A673 (cell line): ENCODE measurements around the gene LGALS14. TPM values are rescaled to one million over a fixed set of nuclear protein-coding genes. Genes with fewer than 3 reads are reported as not detected.

Experiments
- BruUV-seq: library from RNA; stranded (reverse); fragments of 400-500 nt; replicated peaks from 2 replicates; lab custom pipeline; 2021; lab: Mats Ljungman, UMichigan
- CTCF ChIA-PET: fragments of 300-600 bp; sonication (Branson Sonifier 250); formaldehyde crosslinking; loops from one replicate; lab custom pipeline; 2022; ENCODE audit warnings: antibody characterized with exemption; lab: Charles Lee
- POLR2A ChIA-PET: fragments of 300-600 bp; sonication (Branson Sonifier 250); formaldehyde crosslinking; loops from one replicate; lab custom pipeline; 2022; ENCODE audit warnings: antibody characterized with exemption; ENCODE audit not compliant: low non-redundant PET; lab: Charles Lee
- DNase-seq: peaks from one replicate; pipeline ENCODE4 v3.0.0-alpha.2; 2015; ENCODE audit warnings: low spot score
- H3K27ac ChIP-seq: fragments of 200-600 bp; sonication (generic); 2 replicates; pipeline ENCODE4 v1.5.1; 2016; ENCODE audit warnings: mixed run types, low read depth, mild to moderate bottlenecking, mixed read lengths, antibody characterized with exemption, low read length; ENCODE audit not compliant: poor library complexity, severe bottlenecking
- H3K27me3 ChIP-seq: fragments of 200-600 bp; sonication (generic); replicated peaks from 2 replicates; pipeline ENCODE4 v1.6.1; 2017; ENCODE audit warnings: mixed run types, low read depth, mild to moderate bottlenecking, mixed read lengths, antibody characterized with exemption, low read length; ENCODE audit not compliant: insufficient read depth, poor library complexity
- H3K36me3 ChIP-seq: fragments of 200-600 bp; sonication (generic); 2 replicates; pipeline ENCODE4 v1.6.1; 2016; ENCODE audit warnings: mixed run types, mild to moderate bottlenecking, mixed read lengths, antibody characterized with exemption, low read length; ENCODE audit not compliant: insufficient read depth, poor library complexity, severe bottlenecking
- H3K4me1 ChIP-seq: fragments of 200-600 bp; sonication (generic); 2 replicates; pipeline ENCODE4 v1.6.1; 2017; ENCODE audit warnings: mixed run types, mild to moderate bottlenecking, mixed read lengths, antibody characterized with exemption, low read length; ENCODE audit not compliant: insufficient read depth, poor library complexity, severe bottlenecking
- H3K4me3 ChIP-seq: fragments of 200-600 bp; sonication (generic); 2 replicates; pipeline ENCODE4 v1.5.1; 2016; ENCODE audit warnings: low read depth, mixed run types, mild to moderate bottlenecking, mixed read lengths, low read length; ENCODE audit not compliant: poor library complexity, severe bottlenecking
- H3K9me3 ChIP-seq: fragments of 200-600 bp; sonication (generic); 2 replicates; pipeline ENCODE4 v1.6.1; 2016; ENCODE audit warnings: mixed run types, low read depth, mild to moderate bottlenecking, mixed read lengths, antibody characterized with exemption, low read length; ENCODE audit not compliant: poor library complexity, severe bottlenecking
- CTCF ChIP-seq: fragments of 300-800, 200-600 bp; sonication (generic); conservative IDR thresholded peaks from 2 replicates; pipeline ENCODE4 v1.5.1; 2017; ENCODE audit warnings: low read depth, mild to moderate bottlenecking, antibody characterized with exemption, low read length, moderate library complexity, mixed read lengths
- EZH2 ChIP-seq: fragments of 200-600 bp; sonication (generic); IDR thresholded peaks from 2 replicates; pipeline ENCODE4 v1.6.1; 2017; ENCODE audit warnings: borderline replicate concordance, low read depth, mild to moderate bottlenecking, mixed read lengths, antibody characterized with exemption, low read length; ENCODE audit not compliant: poor library complexity, severe bottlenecking
- intact Hi-C: fragments of 100-400 bp; cut with micrococcal nuclease; formaldehyde crosslinking; loops from one replicate; pipeline ENCODE4 v1.10.0; 2022; ENCODE audit not compliant: unreplicated experiment
- total RNA-seq: library from RNA; stranded (reverse); gene quantifications from 2 replicates; pipeline ENCODE4 v1.2.3, GENCODE V29; 2021

LGALS14 gene
- total RNA-seq, 1 experiment from 2014 or later = not detected

GRCh38 chr19:39729594-39729993, 25.3 kb downstream of the LGALS14 start:
- no peak for TF ChIP-seq EZH2
- TF ChIP-seq CTCF = no peak
- H3K4me1 ChIP-seq = no peaks in the 10 kb centered on the region
- no peaks in the 10 kb centered on the region for H3K9me3 ChIP-seq
- no TSS peak for BruUV-seq
- intact Hi-C loops = no loop called here
- no peak overlapping the region for H3K27ac ChIP-seq
- H3K36me3 ChIP-seq = no peaks in the 10 kb centered on the region
- no peak overlapping the region for H3K4me3 ChIP-seq
- peaks cover 28% of the 10 kb centered on the region for H3K27me3 ChIP-seq
- DNase-seq = no peak
- CTCF ChIA-PET = no interaction called here
- POLR2A ChIA-PET = no interaction called here

GRCh38 chr19:39731685-39732084, 27.4 kb downstream of the LGALS14 start:
- H3K27me3 ChIP-seq = peaks cover 22% of the 10 kb centered on the region
- intact Hi-C loops = no loop called here
- BruUV-seq = no TSS peak
- H3K27ac ChIP-seq = no peak overlapping the region
- no peaks in the 10 kb centered on the region for H3K36me3 ChIP-seq
- no peak overlapping the region for H3K4me3 ChIP-seq
- DNase-seq = no peak
- CTCF ChIA-PET = no interaction called here
- POLR2A ChIA-PET = interaction anchor here (0.7 kb wide), 1 partner anchor 180 kb away, joined by 3 read pairs; no protein-coding TSS in a partner anchor
- no peaks in the 10 kb centered on the region for H3K4me1 ChIP-seq
- no peak for TF ChIP-seq CTCF
- TF ChIP-seq EZH2 = no peak
- no peaks in the 10 kb centered on the region for H3K9me3 ChIP-seq

GRCh38 chr19:39733841-39734240, 29.6 kb downstream of the LGALS14 start:
- intact Hi-C loops = no loop called here
- Histone ChIP-seq H3K36me3 (no peaks in the 10 kb centered on the region), H3K4me1 (no peaks in the 10 kb centered on the region), H3K27ac (no peak overlapping the region), H3K4me3 (no peak overlapping the region), H3K9me3 (no peaks in the 10 kb centered on the region), H3K27me3 (peaks cover 21% of the 10 kb centered on the region)
- no TSS peak for BruUV-seq
- ChIA-PET POLR2A (interaction anchor here (0.7 kb wide), 1 partner anchor 298 kb away, joined by 3 read pairs; the partner anchor contains the start of gene RPS16), CTCF (no interaction called here)
- no peak for TF ChIP-seq CTCF
- DNase-seq = no peak
